Kidney (tissue), 14 donors: ENCODE results near the gene GSTM4. TPM values are rescaled to one million over a fixed set of nuclear protein-coding genes. Genes with fewer than 3 reads are reported as not detected.

ENCODE experiments used
- DNase-seq, 5 donors: peaks; one replicate each; pipeline ENCODE4 v3.0.0-alpha.2; 2013 to 2020
- FAIRE-seq: peaks from 2 replicates; lab custom pipeline; 2012; peaks lifted over from hg19 to GRCh38; lab: Jason Lieb, UNC
- H3K27ac ChIP-seq, 2 donors: one replicate each; pipeline ENCODE4 v1.7.0; 2013; ENCODE audit warnings: low read depth in 2 of 2, low read length in 2 of 2, inconsistent platforms in 1 of 2
- H3K27me3 ChIP-seq: one replicate; pipeline ENCODE4 v1.7.1; 2013; ENCODE audit warnings: low read length, inconsistent platforms; ENCODE audit not compliant: control insufficient read depth, insufficient read depth
- H3K36me3 ChIP-seq, 3 donors: one replicate each; pipeline versions ENCODE4 v1.7.0 to v1.7.1; 2013; ENCODE audit warnings: low read length in 3 of 3, control low read depth in 1 of 3, inconsistent platforms in 1 of 3; ENCODE audit not compliant: insufficient read depth in 3 of 3, control insufficient read depth in 2 of 3
- H3K4me1 ChIP-seq, 3 donors: one replicate each; pipeline versions ENCODE4 v1.7.0 to v1.7.1; 2013; ENCODE audit warnings: low read length in 3 of 3, inconsistent platforms in 1 of 3, low read depth in 1 of 3; ENCODE audit not compliant: control insufficient read depth in 2 of 3, insufficient read depth in 2 of 3
- H3K4me3 ChIP-seq, 3 donors: one replicate each; pipeline versions ENCODE4 v1.7.0 to v1.8.1; 2013; ENCODE audit warnings: low read length in 3 of 3, control low read depth in 1 of 3, inconsistent platforms in 1 of 3
- H3K9ac ChIP-seq, 3 donors: one replicate each; pipeline versions ENCODE4 v1.7.0 to v1.7.1; 2013; ENCODE audit warnings: low read length in 3 of 3, control low read depth in 1 of 3, inconsistent platforms in 1 of 3
- H3K9me3 ChIP-seq, 3 donors: one replicate each; pipeline versions ENCODE4 v1.7.0 to v1.7.1; 2013; ENCODE audit warnings: low read length in 3 of 3, control low read depth in 1 of 3, inconsistent platforms in 1 of 3; ENCODE audit not compliant: control insufficient read depth in 2 of 3, insufficient read depth in 1 of 3
- intact Hi-C: fragments of 100-400 bp; cut with DNase I; formaldehyde crosslinking; loops from one replicate; pipeline ENCODE4 v1.11.1; 2022
- polyA plus RNA-seq: library from polyadenylated mRNA; stranded (reverse); fragments of 350-450 nt; fragmentation: Illumina TruSeq; extraction: RNeasy Lipid Tissue Mini Kit (QIAGEN cat#74804); gene quantifications from one replicate; pipeline ENCODE4 v1.2.3, GENCODE V29; 2014; ENCODE audit warnings: low read depth, low replicate concordance; ENCODE audit not compliant: insufficient read depth
- total RNA-seq: library from RNA; stranded (reverse); fragmentation: NEBNext Ultra II Directional; extraction: Animal tissue kit (Norgen Biotek cat#: 25700); gene quantifications from one replicate; pipeline ENCODE4 v1.2.1, GENCODE V29; 2021
- TF ChIP-seq, protein P1 (sequence below): IDR thresholded peaks from 3 replicates; pipeline ENCODE4 v1.5.1; 2012; ENCODE audit warnings: mild to moderate bottlenecking, moderate library complexity, borderline replicate concordance; ENCODE audit not compliant: insufficient read depth; ENCODE audit errors: extremely low read depth
- donor health status: control.
- donor health status: control.
- donor health status: control.
- donor health status: control.
- donor health status: control.
- donor health status: DM: yes; HTN: yes; CAD: no.
- donor health status: Normal renal cell carcinoma (clear cell type).

Gene GSTM4
- total and polyA plus RNA-seq, 2 donors from 2014 or later = 34.0 to 117 TPM

DNA sequence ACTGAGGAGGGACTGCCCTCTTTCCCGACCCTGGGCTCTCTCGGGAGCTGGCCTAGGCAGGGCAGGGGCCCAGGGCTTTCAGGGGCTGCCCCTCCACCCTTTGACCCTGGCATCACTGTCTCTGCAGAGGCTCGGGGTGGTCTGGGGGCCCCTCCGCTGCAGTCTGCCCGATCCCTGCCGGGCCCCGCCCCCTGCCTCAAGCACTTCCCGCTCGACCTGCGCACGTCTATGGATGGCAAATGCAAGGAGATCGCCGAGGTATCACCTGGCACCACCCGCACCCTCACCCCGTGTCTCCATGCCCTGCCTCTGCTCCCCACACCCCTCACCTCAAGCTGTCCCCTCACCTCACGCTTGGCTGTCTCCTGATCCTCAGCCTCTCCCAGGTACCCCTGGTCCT lies 30.7 kb upstream of the GSTM4 start:
- Histone ChIP-seq H3K36me3 (peaks cover 2 to 29% (median 11%) of the 10 kb centered on the region in 3 donors), H3K9ac (no peak overlapping the region)
- TF ChIP-seq, protein P1, sequence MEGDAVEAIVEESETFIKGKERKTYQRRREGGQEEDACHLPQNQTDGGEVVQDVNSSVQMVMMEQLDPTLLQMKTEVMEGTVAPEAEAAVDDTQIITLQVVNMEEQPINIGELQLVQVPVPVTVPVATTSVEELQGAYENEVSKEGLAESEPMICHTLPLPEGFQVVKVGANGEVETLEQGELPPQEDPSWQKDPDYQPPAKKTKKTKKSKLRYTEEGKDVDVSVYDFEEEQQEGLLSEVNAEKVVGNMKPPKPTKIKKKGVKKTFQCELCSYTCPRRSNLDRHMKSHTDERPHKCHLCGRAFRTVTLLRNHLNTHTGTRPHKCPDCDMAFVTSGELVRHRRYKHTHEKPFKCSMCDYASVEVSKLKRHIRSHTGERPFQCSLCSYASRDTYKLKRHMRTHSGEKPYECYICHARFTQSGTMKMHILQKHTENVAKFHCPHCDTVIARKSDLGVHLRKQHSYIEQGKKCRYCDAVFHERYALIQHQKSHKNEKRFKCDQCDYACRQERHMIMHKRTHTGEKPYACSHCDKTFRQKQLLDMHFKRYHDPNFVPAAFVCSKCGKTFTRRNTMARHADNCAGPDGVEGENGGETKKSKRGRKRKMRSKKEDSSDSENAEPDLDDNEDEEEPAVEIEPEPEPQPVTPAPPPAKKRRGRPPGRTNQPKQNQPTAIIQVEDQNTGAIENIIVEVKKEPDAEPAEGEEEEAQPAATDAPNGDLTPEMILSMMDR = no peak

DNA sequence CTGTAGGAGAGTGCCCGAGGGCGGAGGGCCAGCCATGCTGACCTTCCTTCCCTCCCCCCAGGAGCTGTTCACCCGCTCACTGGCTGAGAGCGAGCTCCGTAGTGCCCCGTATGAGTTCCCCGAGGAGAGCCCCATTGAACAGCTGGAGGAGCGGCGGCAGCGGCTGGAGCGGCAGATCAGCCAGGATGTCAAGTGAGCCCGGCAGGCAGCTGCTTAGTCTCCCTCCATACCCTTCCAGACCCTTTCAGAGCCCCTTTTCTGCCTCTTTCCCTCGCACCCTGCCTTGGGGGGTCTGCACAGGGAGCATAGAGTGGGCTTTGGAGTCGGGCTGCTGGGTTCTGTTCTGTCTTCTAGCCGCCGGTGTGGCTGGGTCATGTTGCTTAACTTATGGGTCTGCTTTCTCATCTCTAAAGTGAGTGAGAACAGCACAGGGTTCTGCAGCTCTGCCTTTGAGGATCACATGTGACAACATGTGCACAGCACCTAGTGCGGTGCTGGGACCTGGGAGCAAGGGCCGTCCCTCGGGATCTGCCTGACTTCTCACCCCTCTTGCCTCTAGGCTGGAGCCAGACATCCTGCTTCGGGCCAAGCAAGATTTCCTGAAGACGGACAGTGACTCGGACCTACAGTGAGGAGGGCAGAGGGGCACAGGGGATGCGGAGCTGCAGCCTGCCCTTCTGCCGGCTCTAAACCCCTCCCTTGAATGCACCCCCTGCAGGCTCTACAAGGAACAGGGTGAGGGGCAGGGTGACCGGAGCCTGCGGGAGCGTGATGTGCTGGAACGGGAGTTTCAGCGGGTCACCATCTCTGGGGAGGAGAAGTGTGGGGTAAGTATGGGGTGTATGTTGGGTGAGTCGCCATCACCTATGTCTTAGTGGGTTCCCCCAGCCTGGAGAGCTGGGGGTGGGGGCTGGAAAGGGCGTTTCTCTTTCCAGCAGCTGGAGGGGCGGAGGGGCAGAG lies 30.0 kb upstream of the GSTM4 start:
- Histone ChIP-seq H3K4me3 (no peak overlapping the region), H3K9ac (no peak overlapping the region), H3K27ac (no peak overlapping the region), H3K4me1 (peaks cover 0 to 24% (median 0%) of the 10 kb centered on the region in 3 donors), H3K36me3 (peaks cover 2 to 33% (median 14%) of the 10 kb centered on the region in 3 donors), H3K27me3 (no peaks in the 10 kb centered on the region), H3K9me3 (no peaks in the 10 kb centered on the region)
- peak in 3 of 5 donors; percentile 44 to 80 (median 65) for DNase-seq
- FAIRE-seq = no peak
- intact Hi-C loops = loop anchor here (10.0 kb wide), 1 partner anchor 91 kb away; the partner anchor contains the start of gene GPR61
- TF ChIP-seq, protein P1 = no peak

More for the DNA sequence above, 30.7 kb upstream of the GSTM4 start:
- Histone ChIP-seq H3K9me3 (no peaks in the 10 kb centered on the region), H3K4me1 (peaks cover 0 to 25% (median 0%) of the 10 kb centered on the region in 3 donors), H3K4me3 (no peak overlapping the region), H3K27me3 (no peaks in the 10 kb centered on the region), H3K27ac (no peak overlapping the region)
- FAIRE-seq = no peak
- intact Hi-C loops = loop anchor here (10.0 kb wide), 1 partner anchor 90 kb away; the partner anchor contains the start of gene GPR61
- DNase-seq = peak in 1 of 5 donors; percentile 72

GRCh38 chr1:109626682-109627408 lies 29.1 kb upstream of the GSTM4 start:
- FAIRE-seq (no peak), DNase-seq (no peak)
- intact Hi-C loops = loop anchor here (10.0 kb wide), 1 partner anchor 92 kb away; the partner anchor contains the start of gene GPR61
- Histone ChIP-seq H3K9me3 (no peaks in the 10 kb centered on the region), H3K27ac (no peak overlapping the region), H3K9ac (no peak overlapping the region), H3K36me3 (peaks cover 2 to 39% (median 17%) of the 10 kb centered on the region in 3 donors), H3K27me3 (no peaks in the 10 kb centered on the region), H3K4me3 (no peak overlapping the region), H3K4me1 (peaks cover 0 to 16% (median 0%) of the 10 kb centered on the region in 3 donors)
- TF ChIP-seq, protein P1 = no peak
